Stomach (tissue), 9 donors: ENCODE measurements around the gene MAP4K1. TPM values are rescaled to one million over a fixed set of nuclear protein-coding genes. Genes with fewer than 3 reads are reported as not detected.

Experiments
- DNase-seq, 2 donors: peaks; one replicate each; pipeline versions ENCODE4 v3.0.0 to v3.0.0-alpha.2; 2013 to 2019
- H3K27ac ChIP-seq, 5 donors: fragments of 200-600 bp in 4 of 5; sonication (generic) in 4 of 5; one replicate each; pipeline ENCODE4 v1.5.1; 2013 to 2019; ENCODE audit warnings: mild to moderate bottlenecking in 1 of 5, moderate library complexity in 1 of 5
- H3K27me3 ChIP-seq, 3 donors: fragments of 200-600 bp; sonication (generic); one replicate each; pipeline ENCODE4 v1.5.1; 2017 to 2019; ENCODE audit warnings: mixed run types in 1 of 3
- H3K36me3 ChIP-seq, 4 donors: fragments of 200-600 bp; sonication (generic); 1 replicate in 3 of 4; 2 replicates in 1 of 4; pipeline ENCODE4 v1.5.1; 2016 to 2019
- H3K4me1 ChIP-seq, 4 donors: fragments of 200-600 bp; sonication (generic); one replicate each; pipeline ENCODE4 v1.5.1; 2016 to 2019
- H3K4me3 ChIP-seq, 4 donors: fragments of 200-600 bp; sonication (generic) in 3 of 4; one replicate each; pipeline ENCODE4 v1.5.1; 2016 to 2019; ENCODE audit warnings: mild to moderate bottlenecking in 1 of 4
- H3K9me3 ChIP-seq, 4 donors: fragments of 200-600 bp; sonication (generic); one replicate each; pipeline ENCODE4 v1.5.1; 2016 to 2019
- CTCF ChIP-seq, 7 experiments: fragments of 450-650 bp in 4 of 7; fragments of 200-600 bp in 3 of 7; sonication (generic) in 3 of 7; IDR thresholded peaks; one replicate each; pipeline ENCODE4 v1.5.1; 2016 to 2019; ENCODE audit warnings: antibody characterized with exemption in 7 of 7, control low read depth in 2 of 7, mild to moderate bottlenecking in 1 of 7
- EP300 ChIP-seq: sonication (generic); formaldehyde crosslinking; IDR thresholded peaks from one replicate; pipeline ENCODE4 v1.6.1; 2017; ENCODE audit warnings: antibody characterized with exemption
- POLR2A ChIP-seq, 4 donors: fragments of 450-650 bp; IDR thresholded peaks; one replicate each; pipeline ENCODE4 v1.6.1; 2016; ENCODE audit warnings: antibody characterized with exemption in 4 of 4, control low read depth in 2 of 4, mild to moderate bottlenecking in 1 of 4, moderate library complexity in 1 of 4
- POLR2AphosphoS5 ChIP-seq, 3 donors: sonication (generic); formaldehyde crosslinking; IDR thresholded peaks; one replicate each; pipeline ENCODE4 v1.6.1; 2016; ENCODE audit warnings: antibody characterized with exemption in 3 of 3
- WGBS, 5 donors: extraction: QIAGEN DNeasy Blood & Tissue Kit in 3 of 5; methylation state at CpG; one replicate each; pipeline versions ENCODE4 v1.1.5 to v1.1.7; 2013 to 2018; 5-methylcytosine and 5-hydroxymethylcytosine counted together
- intact Hi-C: fragments of 100-400 bp; cut with DNase I; formaldehyde crosslinking; loops from one replicate; pipeline ENCODE4 v1.15.1; 2023; ENCODE audit warnings: low total_unique reads
- polyA plus RNA-seq, 3 donors: library from polyadenylated mRNA; stranded (reverse); fragments of 200-250 nt; gene quantifications; one replicate each; pipeline ENCODE4 v1.2.3, GENCODE V29; 2013
- total RNA-seq, 5 donors: library from RNA; depleted of rRNA; stranded (reverse); fragments of >200 nt; gene quantifications; one replicate each; pipeline versions ENCODE4 v1.1.0 to v1.2.3, GENCODE V29; 2014 to 2016
- donor health status: healthy with polysubstance abuse.
- donor health status: Bipolar disorder and iron deficiency.
- donor health status: healthy.

Gene MAP4K1
- total and polyA plus RNA-seq, 8 donors = 1.2 to 12.9 (median 5.0) TPM; not detected in 1

GRCh38 chr19:38647368-38647965, 29.7 kb upstream of the MAP4K1 start, which contains the start of gene ACTN4:
ACTN4 (plus strand) TSS chr19:38647649; CDS start chr19:38647746, 97 bp downstream.
- H3K4me1 ChIP-seq = peaks cover 34 to 46% (median 38%) of the 10 kb centered on the region in 4 donors
- peak within 1 kb of the TSS; percentile 95 to 99 (median 98) for H3K27ac ChIP-seq
- DNase-seq = peak; percentile 99 to 100
- no peaks in the 10 kb centered on the region for H3K36me3 ChIP-seq
- H3K9me3 ChIP-seq = no peaks in the 10 kb centered on the region
- intact Hi-C loops = no loop called here
- no peaks in the 10 kb centered on the region for H3K27me3 ChIP-seq
- TF ChIP-seq POLR2A (IDR thresholded peaks at IDR 0.05) (peak in 2 of 4 donors; percentile 85 to 98), EP300 (no peak), CTCF (IDR thresholded peaks at IDR 0.05) (no peak), POLR2AphosphoS5 (IDR thresholded peaks at IDR 0.05) (peak; percentile 95 to 99 (median 99))
- WGBS, 5 donors = 0 to 1% (median 0%) methylated on average over 65 to 77 of the region's 77 CpGs
- peak within 1 kb of the TSS; percentile 83 to 100 (median 94) for H3K4me3 ChIP-seq

- TF ChIP-seq POLR2AphosphoS5 (IDR thresholded peaks at IDR 0.05) = no peak
- TF ChIP-seq CTCF (IDR thresholded peaks at IDR 0.05) = no peak
- no peak for TF ChIP-seq EP300
- no peak for TF ChIP-seq POLR2A (IDR thresholded peaks at IDR 0.05)
- no peaks in the 10 kb centered on the region for H3K27me3 ChIP-seq
- intact Hi-C loops = no loop called here
- no peak overlapping the region for H3K27ac ChIP-seq
- WGBS, 5 donors = 69 to 93% (median 75%) methylated on average over 7 to 8 of the region's 8 CpGs
- no peaks in the 10 kb centered on the region for H3K9me3 ChIP-seq
- DNase-seq = peak in 1 of 2 donors; percentile 49
- peaks cover 6 to 18% (median 11%) of the 10 kb centered on the region in 4 donors for H3K4me1 ChIP-seq
- peaks cover 0 to 1% (median 0%) of the 10 kb centered on the region in 4 donors for H3K36me3 ChIP-seq
- H3K4me3 ChIP-seq = no peak overlapping the region
Observed at GRCh38 chr19:38644719-38645118, 27.0 kb upstream of the MAP4K1 start.

GRCh38 chr19:38642176-38642575, 24.4 kb upstream of the MAP4K1 start:
- no peak for DNase-seq
- whole genome bisulfite sequencing, 5 donors = 87 to 94% (median 89%) methylated on average over 9 of the region's 9 CpGs
- Histone ChIP-seq H3K4me3 (no peak overlapping the region), H3K9me3 (no peaks in the 10 kb centered on the region), H3K27me3 (no peaks in the 10 kb centered on the region), H3K4me1 (peaks cover 0 to 12% (median 9%) of the 10 kb centered on the region in 4 donors), H3K27ac (peak overlapping the region in 1 of 5 donors; percentile 7), H3K36me3 (peaks cover 0 to 14% (median 11%) of the 10 kb centered on the region in 4 donors)
- intact Hi-C loops = no loop called here
- no peak for TF ChIP-seq POLR2A (IDR thresholded peaks at IDR 0.05)
- no peak for TF ChIP-seq EP300
- no peak for TF ChIP-seq CTCF (IDR thresholded peaks at IDR 0.05)
- TF ChIP-seq POLR2AphosphoS5 (IDR thresholded peaks at IDR 0.05) = no peak

- peaks cover 3 to 27% (median 23%) of the 10 kb centered on the region in 4 donors for H3K36me3 ChIP-seq
- H3K4me3 ChIP-seq = no peak overlapping the region
- H3K27me3 ChIP-seq = no peaks in the 10 kb centered on the region
- DNase-seq = no peak
- intact Hi-C loops = no loop called here
- peaks cover 11 to 22% (median 15%) of the 10 kb centered on the region in 4 donors for H3K4me1 ChIP-seq
- peak overlapping the region in 3 of 5 donors; percentile 25 to 44 (median 34) for H3K27ac ChIP-seq
- TF ChIP-seq EP300 (no peak), CTCF (IDR thresholded peaks at IDR 0.05) (no peak), POLR2AphosphoS5 (IDR thresholded peaks at IDR 0.05) (peak in 2 of 3 donors; percentile 21 to 42), POLR2A (IDR thresholded peaks at IDR 0.05) (no peak)
- 72 to 87% (median 77%) methylated on average over 4 of the region's 4 CpGs for WGBS, 5 donors
- no peaks in the 10 kb centered on the region for H3K9me3 ChIP-seq
Observed at GRCh38 chr19:38640368-38640767, 22.6 kb upstream of the MAP4K1 start.
